K562 (cell line): ENCODE data around the gene NELFE. TPM values are rescaled to one million over a fixed set of nuclear protein-coding genes. Genes with fewer than 3 reads are reported as not detected.

Experiments
- BRCA1 ChIP-seq, 2 experiments: fragments of 450-650 bp in 1 of 2; sonication (generic) in 1 of 2; formaldehyde crosslinking in 1 of 2; IDR thresholded peaks; 2 replicates each; pipeline versions ENCODE4 v1.5.0 to v1.6.1; 2017 to 2020; ENCODE audit warnings: mild to moderate bottlenecking in 1 of 2, missing genetic modification reagents in 1 of 2
- BRD9 ChIP-seq: fragments of 450-650 bp; IDR thresholded peaks from 2 replicates; pipeline ENCODE4 v1.6.1; 2018; ENCODE audit warnings: low read depth; ENCODE audit not compliant: partially characterized antibody
- C11orf30 ChIP-seq: fragments of 450-650 bp; IDR thresholded peaks from 2 replicates; pipeline ENCODE4 v1.6.1; 2016; ENCODE audit warnings: low read depth, mild to moderate bottlenecking
- CBX5 ChIP-seq: IDR thresholded peaks from 2 replicates; pipeline ENCODE4 v1.6.1; 2014; ENCODE audit warnings: low read depth, borderline replicate concordance
- ERF ChIP-seq: fragments of 450-650 bp; formaldehyde crosslinking; IDR thresholded peaks from 2 replicates; pipeline ENCODE4 v1.4.0; 2020; ENCODE audit warnings: mild to moderate bottlenecking, mixed read lengths
- L3MBTL2 ChIP-seq: fragments of 450-650 bp; IDR thresholded peaks from 2 replicates; pipeline ENCODE4 v1.6.1; 2016; ENCODE audit warnings: mild to moderate bottlenecking, moderate library complexity
- MEF2A ChIP-seq: IDR thresholded peaks from 2 replicates; pipeline ENCODE4 v1.6.1; 2011; ENCODE audit warnings: low read depth, mild to moderate bottlenecking, low read length, moderate library complexity; ENCODE audit not compliant: control insufficient read depth
- MIER1 ChIP-seq: fragments of 450-650 bp; IDR thresholded peaks from 2 replicates; pipeline ENCODE4 v1.6.1; 2016; ENCODE audit warnings: antibody characterized with exemption, mild to moderate bottlenecking, low read depth
- NFXL1 ChIP-seq: fragments of 450-650 bp; formaldehyde crosslinking; IDR thresholded peaks from 2 replicates; pipeline ENCODE4 v1.4.0; 2021; ENCODE audit warnings: mild to moderate bottlenecking
- NR2C1 ChIP-seq, 2 experiments: fragments of 450-650 bp; IDR thresholded peaks; 2 replicates each; pipeline ENCODE4 v1.6.1; 2017; ENCODE audit warnings: mild to moderate bottlenecking in 2 of 2, antibody characterized with exemption in 1 of 2, inconsistent platforms in 1 of 2, missing compliant biosample characterization in 1 of 2, missing genetic modification characterization in 1 of 2
- SMARCA4 ChIP-seq: fragments of 450-650 bp; IDR thresholded peaks from 2 replicates; pipeline ENCODE4 v1.6.1; 2016
- SMARCC2 ChIP-seq: fragments of 450-650 bp; IDR thresholded peaks from 2 replicates; pipeline ENCODE4 v1.6.1; 2017; ENCODE audit warnings: antibody characterized with exemption, moderate library complexity, mild to moderate bottlenecking, low read depth
- SMARCE1 ChIP-seq: fragments of 450-650 bp; IDR thresholded peaks from 2 replicates; pipeline ENCODE4 v1.7.1; 2016; ENCODE audit warnings: mild to moderate bottlenecking
- TFAM ChIP-seq: fragments of 250-450 bp; sonication (Bioruptor Pico); conservative IDR thresholded peaks from 2 replicates; pipeline ENCODE4 v1.5.0; 2021; ENCODE audit warnings: mild to moderate bottlenecking, moderate library complexity
- ZC3H4 ChIP-seq: sonication (generic); formaldehyde crosslinking; IDR thresholded peaks from 2 replicates; pipeline ENCODE4 v1.9.0; 2021; ENCODE audit warnings: missing genetic modification reagents, borderline replicate concordance
- ZKSCAN3 ChIP-seq: fragments of 250-450 bp; sonication (Bioruptor Pico); IDR thresholded peaks from 2 replicates; pipeline ENCODE4 v1.4.0; 2020
- ZNF436 ChIP-seq: fragments of 250-450, 450-650 bp; sonication (Bioruptor Pico); formaldehyde crosslinking; IDR thresholded peaks from 2 replicates; pipeline ENCODE4 v1.7.0; 2020; ENCODE audit warnings: mild to moderate bottlenecking
- ZNF75A ChIP-seq: fragments of 450-650 bp; formaldehyde crosslinking; IDR thresholded peaks from 2 replicates; pipeline ENCODE4 v1.4.0; 2020; ENCODE audit warnings: mild to moderate bottlenecking
- ZNF766 ChIP-seq: fragments of 200-800 bp; sonication (Bioruptor generic); conservative IDR thresholded peaks from 2 replicates; pipeline ENCODE4 v1.6.1; 2016; ENCODE audit warnings: missing genetic modification characterization, missing compliant biosample characterization
- polyA plus RNA-seq, 8 experiments: library from polyadenylated mRNA; depleted of rRNA in 4 of 8; stranded (reverse) in 5 of 8; unstranded in 3 of 8; fragments of >200 nt; fragmentation: Nextera tagmentation in 2 of 8; fragmentation: Illumina TruSeq in 1 of 8; extraction: Ambion mirVana in 2 of 8; extraction: Trizol in 1 of 8; gene quantifications; 2 replicates each; pipeline versions ENCODE4 v1.2.1 to v1.2.3, GENCODE V29; 2011 to 2014; ENCODE audit warnings: inconsistent platforms in 1 of 8, missing spikeins in 1 of 8
- total RNA-seq, 7 experiments: library from RNA; depleted of rRNA in 6 of 7; stranded (reverse); fragments of >200 nt in 6 of 7; fragmentation: Illumina TruSeq in 2 of 7; extraction: Trizol in 2 of 7; gene quantifications; 2 replicates each; pipeline versions ENCODE4 v1.2.1 to v1.2.3, GENCODE V29; 2011 to 2021; ENCODE audit warnings: low replicate concordance in 1 of 7
- TF ChIP-seq, protein P1 (sequence below): sonication (generic); formaldehyde crosslinking; IDR thresholded peaks from 2 replicates; pipeline ENCODE4 v1.8.0; 2022; ENCODE audit warnings: mild to moderate bottlenecking, missing genetic modification reagents
- TF ChIP-seq, protein P2 (sequence below), 2 experiments: fragments of 450-650 bp; conservative IDR thresholded peaks; 2 replicates each; pipeline ENCODE4 v1.6.1; 2017; ENCODE audit warnings: mild to moderate bottlenecking in 2 of 2, moderate library complexity in 2 of 2
- TF ChIP-seq, protein P3 (sequence below): fragments of 250-450 bp; sonication (Bioruptor Pico); IDR thresholded peaks from 2 replicates; pipeline ENCODE4 v1.4.0; 2020; ENCODE audit warnings: mild to moderate bottlenecking, moderate library complexity
- TF ChIP-seq, protein P4 (sequence below): fragments of 450-650 bp; conservative IDR thresholded peaks from 2 replicates; pipeline ENCODE4 v1.6.1; 2016; ENCODE audit warnings: missing genetic modification characterization, low read depth, mild to moderate bottlenecking, control low read depth, missing compliant biosample characterization

NELFE gene
- total and polyA plus RNA-seq, 9 of the 15 experiments (the other 6 are each of a cell fraction or from before 2014, with no cell fraction given) = 15.2 to 157 (median 91.5) TPM

DNA sequence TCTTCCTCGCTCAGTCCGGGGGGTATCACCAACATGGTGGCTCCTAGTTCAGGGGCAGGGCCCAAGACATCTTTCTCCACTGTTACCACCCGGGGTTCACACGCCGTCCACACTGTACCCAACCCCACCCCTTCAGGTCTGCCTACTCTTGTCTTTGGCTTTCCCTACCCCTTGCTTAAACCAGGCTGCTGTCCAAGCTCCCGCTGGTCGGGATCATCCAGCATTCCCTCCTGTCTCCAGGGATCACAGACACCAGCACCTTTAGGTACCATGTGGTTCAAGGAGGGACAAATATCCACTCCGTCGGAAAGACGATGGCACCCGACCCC, 395 bp downstream of the NELFE start (continued):
- no peak for TF ChIP-seq NR2C1 (IDR thresholded peaks at IDR 0.05)
- no peak for TF ChIP-seq NR2C1 (tag; IDR thresholded peaks at IDR 0.05)
- TF ChIP-seq ZKSCAN3 = no peak
- TF ChIP-seq, protein P1, sequence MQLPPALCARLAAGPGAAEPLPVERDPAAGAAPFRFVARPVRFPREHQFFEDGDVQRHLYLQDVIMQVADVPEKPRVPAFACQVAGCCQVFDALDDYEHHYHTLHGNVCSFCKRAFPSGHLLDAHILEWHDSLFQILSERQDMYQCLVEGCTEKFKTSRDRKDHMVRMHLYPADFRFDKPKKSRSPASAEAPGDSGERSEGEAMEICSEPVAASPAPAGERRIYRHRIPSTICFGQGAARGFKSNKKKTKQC = 0 out of 2 replicates have a peak, but pooled peaks have one; percentile 54
- TF ChIP-seq, protein P2, sequence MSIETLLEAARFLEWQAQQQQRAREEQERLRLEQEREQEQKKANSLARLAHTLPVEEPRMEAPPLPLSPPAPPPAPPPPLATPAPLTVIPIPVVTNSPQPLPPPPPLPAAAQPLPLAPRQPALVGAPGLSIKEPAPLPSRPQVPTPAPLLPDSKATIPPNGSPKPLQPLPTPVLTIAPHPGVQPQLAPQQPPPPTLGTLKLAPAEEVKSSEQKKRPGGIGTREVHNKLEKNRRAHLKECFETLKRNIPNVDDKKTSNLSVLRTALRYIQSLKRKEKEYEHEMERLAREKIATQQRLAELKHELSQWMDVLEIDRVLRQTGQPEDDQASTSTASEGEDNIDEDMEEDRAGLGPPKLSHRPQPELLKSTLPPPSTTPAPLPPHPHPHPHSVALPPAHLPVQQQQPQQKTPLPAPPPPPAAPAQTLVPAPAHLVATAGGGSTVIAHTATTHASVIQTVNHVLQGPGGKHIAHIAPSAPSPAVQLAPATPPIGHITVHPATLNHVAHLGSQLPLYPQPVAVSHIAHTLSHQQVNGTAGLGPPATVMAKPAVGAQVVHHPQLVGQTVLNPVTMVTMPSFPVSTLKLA (conservative IDR thresholded peaks at IDR 0.05) = no peak
- 0 out of 2 replicates have a peak, but pooled peaks have one; percentile 58 for TF ChIP-seq ERF (CRISPR knock-in tag)
- TF ChIP-seq SMARCC2 = 0 out of 2 replicates have a peak, but pooled peaks have one; percentile 16
- no peak for TF ChIP-seq CBX5
- TF ChIP-seq ZC3H4 (CRISPR knock-in tag) = peak; percentile 57; the same call in 1 of the 2 replicates
- TF ChIP-seq BRCA1 (IDR thresholded peaks at IDR 0.05) = no peak
- TF ChIP-seq BRCA1 (CRISPR knock-in tag; IDR thresholded peaks at IDR 0.05) = peak; percentile 97
- TF ChIP-seq ZNF436 = peak; percentile 61; the same call in 1 of the 2 replicates
- TF ChIP-seq, protein P3, sequence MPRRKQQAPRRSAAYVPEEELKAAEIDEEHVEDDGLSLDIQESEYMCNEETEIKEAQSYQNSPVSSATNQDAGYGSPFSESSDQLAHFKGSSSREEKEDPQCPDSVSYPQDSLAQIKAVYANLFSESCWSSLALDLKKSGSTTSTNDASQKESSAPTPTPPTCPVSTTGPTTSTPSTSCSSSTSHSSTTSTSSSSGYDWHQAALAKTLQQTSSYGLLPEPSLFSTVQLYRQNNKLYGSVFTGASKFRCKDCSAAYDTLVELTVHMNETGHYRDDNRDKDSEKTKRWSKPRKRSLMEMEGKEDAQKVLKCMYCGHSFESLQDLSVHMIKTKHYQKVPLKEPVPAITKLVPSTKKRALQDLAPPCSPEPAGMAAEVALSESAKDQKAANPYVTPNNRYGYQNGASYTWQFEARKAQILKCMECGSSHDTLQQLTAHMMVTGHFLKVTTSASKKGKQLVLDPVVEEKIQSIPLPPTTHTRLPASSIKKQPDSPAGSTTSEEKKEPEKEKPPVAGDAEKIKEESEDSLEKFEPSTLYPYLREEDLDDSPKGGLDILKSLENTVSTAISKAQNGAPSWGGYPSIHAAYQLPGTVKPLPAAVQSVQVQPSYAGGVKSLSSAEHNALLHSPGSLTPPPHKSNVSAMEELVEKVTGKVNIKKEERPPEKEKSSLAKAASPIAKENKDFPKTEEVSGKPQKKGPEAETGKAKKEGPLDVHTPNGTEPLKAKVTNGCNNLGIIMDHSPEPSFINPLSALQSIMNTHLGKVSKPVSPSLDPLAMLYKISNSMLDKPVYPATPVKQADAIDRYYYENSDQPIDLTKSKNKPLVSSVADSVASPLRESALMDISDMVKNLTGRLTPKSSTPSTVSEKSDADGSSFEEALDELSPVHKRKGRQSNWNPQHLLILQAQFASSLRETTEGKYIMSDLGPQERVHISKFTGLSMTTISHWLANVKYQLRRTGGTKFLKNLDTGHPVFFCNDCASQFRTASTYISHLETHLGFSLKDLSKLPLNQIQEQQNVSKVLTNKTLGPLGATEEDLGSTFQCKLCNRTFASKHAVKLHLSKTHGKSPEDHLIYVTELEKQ (CRISPR knock-in tag) = no peak
- TF ChIP-seq, protein P4, sequence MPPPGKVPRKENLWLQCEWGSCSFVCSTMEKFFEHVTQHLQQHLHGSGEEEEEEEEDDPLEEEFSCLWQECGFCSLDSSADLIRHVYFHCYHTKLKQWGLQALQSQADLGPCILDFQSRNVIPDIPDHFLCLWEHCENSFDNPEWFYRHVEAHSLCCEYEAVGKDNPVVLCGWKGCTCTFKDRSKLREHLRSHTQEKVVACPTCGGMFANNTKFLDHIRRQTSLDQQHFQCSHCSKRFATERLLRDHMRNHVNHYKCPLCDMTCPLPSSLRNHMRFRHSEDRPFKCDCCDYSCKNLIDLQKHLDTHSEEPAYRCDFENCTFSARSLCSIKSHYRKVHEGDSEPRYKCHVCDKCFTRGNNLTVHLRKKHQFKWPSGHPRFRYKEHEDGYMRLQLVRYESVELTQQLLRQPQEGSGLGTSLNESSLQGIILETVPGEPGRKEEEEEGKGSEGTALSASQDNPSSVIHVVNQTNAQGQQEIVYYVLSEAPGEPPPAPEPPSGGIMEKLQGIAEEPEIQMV (tag) = no peak
- no peak for TF ChIP-seq TFAM (CRISPR knock-in tag)
- peak; percentile 51; the same call in 1 of the 2 replicates for TF ChIP-seq ZNF75A (CRISPR knock-in tag)
- 0 out of 2 replicates have a peak, but pooled peaks have one; percentile 26 for TF ChIP-seq SMARCA4
- TF ChIP-seq BRD9 = no peak
- peak; percentile 74; the same call in 1 of the 2 replicates for TF ChIP-seq MIER1
- TF ChIP-seq L3MBTL2 = no peak
- TF ChIP-seq ZNF766 (CRISPR knock-in tag) = peak; percentile 48; the same call in 1 of the 2 replicates
- no peak for TF ChIP-seq MEF2A
- 0 out of 2 replicates have a peak, but pooled peaks have one; percentile 26 for TF ChIP-seq SMARCE1
- 0 out of 2 replicates have a peak, but pooled peaks have one; percentile 44 for TF ChIP-seq NFXL1 (CRISPR knock-in tag)
- no peak for TF ChIP-seq C11orf30
